Endothelial cell (in vitro differentiated cells): ENCODE measurements around the gene MCCD1. TPM values are rescaled to one million over a fixed set of nuclear protein-coding genes. Genes with fewer than 3 reads are reported as not detected.

Experiments
- DNase-seq: peaks from one replicate; pipeline ENCODE4 v3.0.0; 2021; ENCODE audit warnings: low spot score
- H3K27ac Mint-ChIP-seq: one replicate; pipeline ENCODE4 v1.8.0; 2021; ENCODE audit warnings: mixed read lengths, inconsistent platforms; ENCODE audit not compliant: unreplicated experiment
- H3K27me3 Mint-ChIP-seq: one replicate; pipeline ENCODE4 v1.8.0; 2021; ENCODE audit warnings: mild to moderate bottlenecking, moderate library complexity, mixed read lengths, inconsistent platforms; ENCODE audit not compliant: unreplicated experiment
- H3K36me3 Mint-ChIP-seq: one replicate; pipeline ENCODE4 v1.8.0; 2021; ENCODE audit warnings: mild to moderate bottlenecking, low read depth, mixed read lengths, inconsistent platforms; ENCODE audit not compliant: unreplicated experiment
- H3K4me1 Mint-ChIP-seq: one replicate; pipeline ENCODE4 v1.8.0; 2021; ENCODE audit warnings: mild to moderate bottlenecking, mixed read lengths, inconsistent platforms; ENCODE audit not compliant: unreplicated experiment
- H3K4me3 Mint-ChIP-seq: one replicate; pipeline ENCODE4 v1.8.0; 2021; ENCODE audit warnings: mild to moderate bottlenecking, mixed read lengths, inconsistent platforms; ENCODE audit not compliant: unreplicated experiment
- H3K9me3 Mint-ChIP-seq: one replicate; pipeline ENCODE4 v1.8.0; 2021; ENCODE audit warnings: mixed read lengths, inconsistent platforms; ENCODE audit not compliant: unreplicated experiment
- CTCF ChIP-seq: fragments of 200-600 bp; sonication (generic); IDR thresholded peaks from one replicate; pipeline ENCODE4 v1.5.0; 2021; ENCODE audit warnings: antibody characterized with exemption; ENCODE audit not compliant: unreplicated experiment
- total RNA-seq: library from RNA; stranded (reverse); fragmentation: NEBNext Ultra II Directional; extraction: Animal tissue kit (Norgen Biotek cat#: 25700); gene quantifications from one replicate; pipeline ENCODE4 v1.2.1, GENCODE V29; 2021; ENCODE audit not compliant: unreplicated experiment

Gene MCCD1
- total RNA-seq, 1 donor from 2014 or later, result not detected

- Mint-ChIP-seq H3K4me3 (no peak overlapping the region), H3K36me3 (no peaks in the 10 kb centered on the region), H3K9me3 (no peaks in the 10 kb centered on the region), H3K4me1 (peaks cover 20% of the 10 kb centered on the region), H3K27me3 (peaks cover 11% of the 10 kb centered on the region), H3K27ac (no peak overlapping the region)
- DNase-seq, result no peak
- TF ChIP-seq CTCF, result no peak
These were observed 49.7 kb downstream of the MCCD1 start for GRCh38 chr6:31578184-31579118.

- Mint-ChIP-seq H3K4me3 (no peak overlapping the region), H3K36me3 (no peaks in the 10 kb centered on the region), H3K9me3 (no peaks in the 10 kb centered on the region), H3K27ac (no peak overlapping the region), H3K27me3 (peaks cover 11% of the 10 kb centered on the region), H3K4me1 (peaks cover 15% of the 10 kb centered on the region)
- no peak for DNase-seq
- TF ChIP-seq CTCF, result no peak
These were observed 50.4 kb downstream of the MCCD1 start for GRCh38 chr6:31579119-31579505.

Other genes with a start within 250 kb of the MCCD1 start
- 301 TPM for gene HLA-B, start 171.8 kb upstream of the MCCD1 start, total RNA-seq
- gene MICA, start 125.4 kb upstream of the MCCD1 start, total RNA-seq, result 16.6 TPM
- 3.6 TPM for gene MICB, start 30.8 kb upstream of the MCCD1 start, total RNA-seq
- gene DDX39B, start 13.0 kb downstream of the MCCD1 start, total RNA-seq, result 336 TPM
- 1.8 TPM for gene ATP6V1G2, start 17.6 kb downstream of the MCCD1 start, total RNA-seq
- gene NFKBIL1, start 18.6 kb downstream of the MCCD1 start, total RNA-seq, result 13.4 TPM
- not detected for gene LTA, start 43.3 kb downstream of the MCCD1 start, total RNA-seq
- not detected for gene TNF, start 46.6 kb downstream of the MCCD1 start, total RNA-seq
- gene LTB, start 53.5 kb downstream of the MCCD1 start, total RNA-seq, result not detected
- 1.7 TPM for gene LST1, start 57.3 kb downstream of the MCCD1 start, total RNA-seq
- gene NCR3, start 64.0 kb downstream of the MCCD1 start, total RNA-seq, result not detected
- 22.8 TPM for gene AIF1, start 86.3 kb downstream of the MCCD1 start, total RNA-seq
- gene PRRC2A, start 91.8 kb downstream of the MCCD1 start, total RNA-seq, result 149 TPM
- 312 TPM for gene BAG6, start 123.7 kb downstream of the MCCD1 start, total RNA-seq
- gene APOM, start 126.9 kb downstream of the MCCD1 start, total RNA-seq, result 0.92 TPM
- gene C6orf47, start 131.8 kb downstream of the MCCD1 start, total RNA-seq, result 13.1 TPM
- gene GPANK1, start 136.0 kb downstream of the MCCD1 start, total RNA-seq, result 8.9 TPM
- 164 TPM for gene CSNK2B, start 137.1 kb downstream of the MCCD1 start, total RNA-seq
- 16.3 TPM for gene LY6G5B, start 141.0 kb downstream of the MCCD1 start, total RNA-seq
- 22.0 TPM for gene LY6G5C, start 152.1 kb downstream of the MCCD1 start, total RNA-seq
- gene ABHD16A, start 174.4 kb downstream of the MCCD1 start, total RNA-seq, result 54.7 TPM
- not detected for gene LY6G6F, start 177.9 kb downstream of the MCCD1 start, total RNA-seq
- not detected for gene LY6G6D, start 186.4 kb downstream of the MCCD1 start, total RNA-seq
- gene LY6G6C, start 192.8 kb downstream of the MCCD1 start, total RNA-seq, result 0.28 TPM
- not detected for gene MPIG6B, start 194.4 kb downstream of the MCCD1 start, total RNA-seq
- gene DDAH2, start 200.3 kb downstream of the MCCD1 start, total RNA-seq, result 145 TPM
- 420 TPM for gene CLIC1, start 207.6 kb downstream of the MCCD1 start, total RNA-seq
- 16.1 TPM for gene MSH5, start 211.0 kb downstream of the MCCD1 start, total RNA-seq
- gene SAPCD1, start 233.7 kb downstream of the MCCD1 start, total RNA-seq, result 2.4 TPM
- gene VWA7, start 248.4 kb downstream of the MCCD1 start, total RNA-seq, result 0.74 TPM